ENCODE data around the gene TEX2.
A peak's percentile ranks its signal among the peaks of the same experiment; 100 is the strongest.
"Not testable (repeated sequence)": the region's sequence is repeated elsewhere in the genome, so short reads cannot be mapped to it uniquely, and the experiment has no call there.

TEX2 gene

DNA sequence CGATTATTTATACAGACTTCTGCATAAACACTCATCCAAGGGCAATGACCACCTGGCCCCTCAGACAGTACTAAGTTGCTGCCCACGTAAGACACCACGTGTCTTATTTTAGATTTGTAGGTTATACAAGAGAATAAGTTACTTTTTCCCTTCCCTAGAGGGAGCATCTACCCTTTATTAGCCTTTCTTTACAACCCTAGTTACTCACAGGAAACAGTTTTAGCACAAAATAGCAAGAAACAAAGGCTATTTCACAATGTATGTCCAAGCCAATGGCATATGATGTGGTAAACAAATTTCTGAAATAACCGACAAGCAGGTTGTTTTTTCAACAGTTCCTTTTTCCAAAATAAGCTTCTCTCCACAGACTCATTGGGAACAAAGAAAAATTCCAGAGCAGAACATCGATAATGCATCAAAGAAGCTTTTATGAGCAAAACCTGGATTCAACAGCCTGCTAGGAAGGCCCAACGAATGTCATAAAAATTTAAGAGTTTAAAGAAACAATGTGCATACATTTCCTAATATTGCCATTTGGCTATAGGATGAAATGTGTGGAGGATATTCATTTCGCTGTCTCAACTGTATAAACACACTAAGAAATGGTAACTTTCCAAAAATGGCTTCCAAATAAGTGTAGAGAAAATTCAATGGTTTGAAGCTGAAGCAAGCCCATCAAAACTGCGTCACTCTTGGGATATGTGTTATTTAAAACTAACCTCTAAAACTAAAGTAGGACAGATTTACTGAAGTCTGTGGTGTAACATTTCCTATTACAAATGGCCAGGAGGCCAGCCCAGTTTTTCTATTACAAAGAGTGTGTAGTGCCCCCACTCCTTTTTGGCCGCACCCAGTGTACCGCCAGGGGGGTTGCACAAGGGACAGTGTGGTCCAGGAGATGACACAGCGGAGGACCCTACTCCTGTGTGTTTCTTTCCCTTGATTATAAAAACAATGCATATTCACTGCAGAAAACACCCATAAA, 82.7 kb downstream of the TEX2 start:
- DNase-seq (ENCODE audit: low read depth in 2 of 2), result no peak

DNA sequence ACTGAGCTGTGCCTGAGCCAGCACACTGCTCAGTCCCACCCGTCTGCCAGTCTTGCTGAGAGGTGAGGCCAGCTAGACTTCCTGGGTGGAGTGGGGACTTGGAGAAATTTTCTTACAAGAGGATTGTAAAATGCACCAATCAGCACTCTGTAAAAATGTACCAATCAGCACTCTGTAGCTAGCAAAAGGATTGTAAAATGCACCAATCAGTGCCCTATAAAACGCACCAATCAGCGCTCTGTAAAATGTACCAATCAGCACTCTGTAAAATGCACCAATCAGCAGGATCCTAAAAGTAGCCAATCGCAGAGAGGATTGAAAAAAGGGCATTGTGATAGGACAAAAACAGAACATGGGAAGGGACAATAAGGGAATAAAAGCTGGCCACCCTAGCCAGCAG, 84.0 kb downstream of the TEX2 start:
- not testable (repeated sequence) for DNase-seq (ENCODE audit: low read depth in 2 of 2)

DNA sequence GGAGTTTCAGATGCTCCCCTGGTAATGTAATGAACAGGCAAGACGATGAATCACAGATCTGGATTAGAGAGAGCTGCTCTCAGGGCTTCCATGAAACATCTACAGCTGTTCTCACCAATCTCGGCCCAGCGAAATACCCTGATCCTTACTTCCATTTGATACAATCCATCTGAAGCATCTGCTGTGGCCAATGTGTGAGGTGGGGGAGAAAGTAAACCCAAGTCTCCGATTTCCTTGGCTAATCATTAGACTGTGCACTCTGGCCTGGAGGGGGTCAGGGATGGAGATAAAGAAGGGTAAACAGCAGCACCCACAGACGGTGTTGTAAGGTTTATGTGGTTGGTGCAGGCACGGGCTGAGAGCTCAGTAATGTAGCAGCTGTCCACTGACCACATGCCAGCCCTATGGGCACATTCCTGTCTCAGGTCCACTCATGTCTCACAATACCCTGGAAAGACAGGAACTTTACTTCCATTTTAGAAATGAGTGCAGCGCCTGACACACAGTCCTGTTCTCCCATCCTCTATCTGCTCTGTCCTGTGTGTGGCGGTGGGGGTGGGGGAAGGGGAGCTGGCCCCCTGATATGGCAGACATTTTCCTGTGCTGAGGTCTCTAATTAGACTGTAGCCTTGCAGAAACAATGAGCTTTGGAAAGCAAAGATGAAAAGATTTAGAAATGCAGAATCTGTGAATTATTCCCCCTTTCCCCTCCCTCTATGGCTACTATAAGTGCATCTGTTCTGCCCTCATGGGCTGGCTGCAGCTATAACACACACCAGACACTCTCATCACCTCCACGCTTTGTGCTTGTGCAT, 84.8 kb downstream of the TEX2 start:
- no peak for DNase-seq (ENCODE audit: low read depth in 2 of 2)

DNA sequence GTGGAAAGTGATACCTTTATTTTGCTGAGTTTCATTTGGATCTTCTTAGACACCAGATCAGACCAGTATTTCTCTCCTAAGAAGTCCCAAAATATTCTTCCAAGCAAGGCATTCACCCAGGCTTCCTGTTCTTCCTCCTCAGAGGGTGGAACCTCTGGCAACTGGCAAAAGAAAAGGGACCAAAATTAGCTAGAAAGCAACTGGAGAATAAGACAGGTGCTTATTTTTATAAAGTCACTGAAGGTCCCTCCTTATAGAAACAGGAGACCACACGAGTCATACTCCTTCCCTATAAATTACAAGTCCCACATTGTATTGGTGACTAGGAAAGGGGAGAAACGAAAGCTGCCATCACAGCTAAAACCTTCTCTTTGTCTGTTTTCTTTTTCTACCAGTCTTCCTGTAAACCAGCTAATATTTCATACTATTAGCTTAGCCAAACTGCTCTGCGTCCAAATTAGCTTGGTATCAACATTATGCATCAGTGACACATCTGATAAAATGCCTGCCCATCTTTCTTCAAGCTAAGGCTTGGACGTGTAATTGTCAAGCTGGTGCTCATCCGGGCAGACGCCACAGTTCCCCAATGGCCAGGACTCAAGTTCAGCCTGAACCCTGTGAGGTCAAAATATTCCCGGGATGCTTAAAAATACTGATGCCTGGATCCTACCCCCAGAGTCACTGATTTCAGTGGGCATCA, 85.6 kb downstream of the TEX2 start:
- DNase-seq (ENCODE audit: low read depth in 2 of 2), result no peak

DNA sequence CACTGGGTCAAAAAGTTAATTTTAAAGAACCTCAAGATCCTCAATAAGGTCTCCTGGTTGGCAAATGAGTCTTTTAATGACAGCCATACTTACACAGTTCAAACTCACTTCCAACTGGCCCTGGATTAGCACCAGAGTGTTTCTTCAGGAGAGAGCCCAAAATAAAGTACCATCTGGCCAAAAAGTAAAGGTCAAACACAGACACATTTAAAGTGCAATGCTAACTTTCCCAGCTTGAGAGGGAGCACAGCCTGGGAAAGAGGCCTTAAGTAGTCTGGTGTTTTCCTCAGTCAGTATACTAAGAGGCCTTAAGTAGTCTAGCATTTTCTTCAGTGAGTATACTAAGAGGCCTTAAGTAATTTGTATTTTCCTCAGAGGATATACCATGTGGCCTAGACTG, 86.5 kb downstream of the TEX2 start:
- no peak for DNase-seq (ENCODE audit: low read depth in 2 of 2)

DNA sequence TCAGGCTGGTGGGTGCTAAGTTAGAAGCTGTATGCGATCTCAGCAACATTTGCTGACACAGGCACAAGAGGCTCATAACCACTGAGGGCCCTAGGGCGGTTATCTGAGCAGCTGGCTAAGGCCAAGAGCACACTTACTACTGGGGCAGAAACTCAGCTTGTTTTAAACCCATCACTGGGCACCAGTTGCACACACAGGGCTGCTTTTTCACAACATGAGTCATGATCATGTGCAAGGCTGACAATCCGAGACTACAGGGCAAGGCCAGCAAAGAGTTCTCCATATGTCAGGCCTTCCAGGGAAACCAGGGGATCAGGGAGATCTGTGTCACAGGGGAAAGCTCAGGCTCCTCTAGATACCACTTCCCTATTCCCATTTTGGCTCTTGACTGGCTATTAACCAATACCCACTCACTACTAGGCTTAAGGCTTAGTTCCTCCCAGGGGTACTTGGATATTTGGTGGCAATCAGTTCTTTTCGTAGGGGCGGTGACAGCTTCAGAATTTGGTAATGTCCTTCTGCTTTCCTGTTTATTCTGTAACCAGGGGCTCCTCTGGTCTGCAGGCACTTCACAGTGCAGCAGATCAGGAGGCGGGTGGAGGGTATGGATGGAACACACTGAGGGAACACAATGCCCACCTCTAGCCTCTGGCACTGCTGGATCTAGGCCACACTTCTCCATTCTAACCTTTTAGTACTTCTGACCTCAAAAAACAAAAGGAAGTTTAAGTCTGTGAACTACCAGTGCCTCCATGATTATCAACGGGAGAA, 88.2 kb downstream of the TEX2 start:
- DNase-seq (ENCODE audit: low read depth in 2 of 2), result no peak

DNA sequence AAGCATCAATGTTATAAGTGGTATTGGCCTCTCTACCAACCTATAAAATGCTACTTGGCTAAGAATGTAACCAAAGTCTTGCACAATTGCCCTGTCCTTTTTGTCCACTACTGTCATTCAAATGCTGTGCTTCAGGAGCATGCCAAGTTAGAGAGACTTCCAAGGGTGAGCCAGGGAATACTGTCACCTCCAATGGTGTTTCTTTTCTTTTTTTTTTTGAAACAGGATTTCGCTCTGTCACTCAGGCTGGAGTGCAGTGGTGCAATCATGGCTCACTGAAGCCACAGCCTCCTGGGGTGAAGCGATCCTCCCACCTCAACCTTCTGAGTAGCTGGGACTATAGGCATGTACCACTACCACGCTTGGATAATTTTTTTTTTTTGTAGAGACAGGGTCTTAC, 89.4 kb downstream of the TEX2 start:
- no peak for DNase-seq (ENCODE audit: low read depth in 2 of 2)

DNA sequence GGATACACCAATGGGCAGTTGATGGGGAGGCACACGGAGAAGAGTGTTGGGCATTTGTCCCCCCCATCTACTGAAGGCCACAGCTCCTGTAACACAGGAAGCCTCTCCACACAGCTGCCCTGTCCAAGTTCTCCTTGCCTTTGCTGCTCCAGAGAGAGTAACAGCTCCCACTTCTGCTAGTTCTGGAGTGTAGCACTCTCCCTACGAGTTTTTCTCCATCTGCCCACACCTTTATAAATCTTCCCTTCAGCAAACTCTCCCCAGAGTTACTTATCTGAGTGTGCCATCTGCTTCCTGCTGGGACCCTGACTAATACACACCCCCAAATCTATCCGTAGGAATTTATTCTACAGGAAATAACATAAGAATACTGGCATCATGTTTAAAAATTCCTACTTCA, 90.5 kb downstream of the TEX2 start:
- no peak for DNase-seq (ENCODE audit: low read depth in 2 of 2)

DNA sequence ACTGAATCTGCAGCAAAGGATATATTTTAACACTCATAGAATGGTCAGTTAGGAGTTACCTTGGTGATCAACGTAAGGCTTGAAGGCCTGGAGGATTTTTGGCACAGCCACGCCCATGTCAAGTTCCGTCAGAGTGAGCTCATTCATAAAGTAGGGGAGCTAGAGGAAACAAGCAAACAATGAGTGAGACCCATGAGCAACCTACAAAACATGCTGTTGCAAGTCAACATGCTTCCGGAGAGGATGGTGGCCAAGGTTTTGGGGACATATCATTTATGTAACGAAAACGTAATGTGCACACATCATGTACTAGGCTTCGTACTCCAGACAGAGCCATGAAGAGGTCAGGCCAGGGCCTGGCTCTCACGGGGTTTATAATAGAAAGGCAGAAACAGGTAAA, 92.0 kb downstream of the TEX2 start:
- no peak for DNase-seq (ENCODE audit: low read depth in 2 of 2)

DNA sequence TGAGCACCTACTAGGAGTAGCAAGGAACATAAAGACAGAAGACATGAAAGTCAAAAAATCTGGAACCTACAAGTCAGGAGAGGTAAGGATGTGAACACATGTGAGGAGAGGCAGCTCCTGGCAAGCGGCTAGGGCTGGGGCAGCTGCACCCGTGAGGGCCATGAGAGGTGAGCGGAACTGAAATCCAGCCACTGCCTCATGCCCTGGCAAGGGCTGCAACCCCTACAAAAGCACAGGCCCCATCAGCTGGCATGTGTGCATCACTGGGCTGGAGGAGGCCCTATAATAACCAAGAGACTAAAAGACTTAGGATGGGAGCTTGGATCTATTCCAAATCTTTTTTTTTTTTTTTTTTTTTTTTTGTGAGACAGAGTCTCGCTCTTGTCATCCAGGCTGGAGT, 92.8 kb downstream of the TEX2 start:
- no peak for DNase-seq (ENCODE audit: low read depth in 2 of 2)

DNA sequence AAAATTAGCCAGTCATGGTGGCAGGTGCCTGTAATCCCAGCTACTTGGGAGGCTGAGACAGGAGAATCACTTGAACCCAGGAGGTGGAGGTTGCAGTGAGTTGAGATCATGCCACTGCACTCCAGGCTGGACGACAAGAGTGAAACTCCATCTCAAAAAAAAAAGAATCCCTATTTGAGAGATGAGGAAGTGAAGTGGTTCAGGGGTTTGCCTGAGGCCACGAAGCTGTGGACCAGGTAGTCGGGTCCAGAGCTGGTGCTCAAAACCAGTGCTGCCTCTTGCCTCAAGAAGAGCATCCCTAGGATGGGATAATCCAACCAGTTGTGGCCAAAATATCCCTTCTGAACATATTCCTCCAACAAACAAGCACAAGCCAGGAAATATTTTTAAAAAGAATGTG, 95.4 kb downstream of the TEX2 start:
- DNase-seq (ENCODE audit: low read depth in 2 of 2), result not testable (repeated sequence)

DNA sequence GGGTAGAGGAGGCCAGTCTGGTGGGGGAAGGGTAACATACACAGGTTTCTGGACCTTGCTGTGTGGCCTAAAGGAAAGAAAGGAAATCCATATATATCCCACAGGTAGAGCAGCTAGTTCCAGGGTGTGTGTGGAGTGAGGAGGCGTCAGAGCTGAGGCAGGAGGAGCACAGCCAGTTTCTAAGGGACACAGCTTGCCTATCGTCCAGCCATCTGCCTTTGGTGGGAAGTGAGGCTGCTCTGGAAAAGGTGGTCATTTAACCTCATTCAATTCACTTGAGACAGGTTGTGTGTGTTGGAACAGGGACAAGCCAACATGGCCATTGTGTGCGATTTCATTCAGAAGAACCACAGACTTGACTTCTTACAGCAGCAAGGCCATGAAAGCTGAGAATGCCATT, 96.2 kb downstream of the TEX2 start:
- no peak for DNase-seq (ENCODE audit: low read depth in 2 of 2)

DNA sequence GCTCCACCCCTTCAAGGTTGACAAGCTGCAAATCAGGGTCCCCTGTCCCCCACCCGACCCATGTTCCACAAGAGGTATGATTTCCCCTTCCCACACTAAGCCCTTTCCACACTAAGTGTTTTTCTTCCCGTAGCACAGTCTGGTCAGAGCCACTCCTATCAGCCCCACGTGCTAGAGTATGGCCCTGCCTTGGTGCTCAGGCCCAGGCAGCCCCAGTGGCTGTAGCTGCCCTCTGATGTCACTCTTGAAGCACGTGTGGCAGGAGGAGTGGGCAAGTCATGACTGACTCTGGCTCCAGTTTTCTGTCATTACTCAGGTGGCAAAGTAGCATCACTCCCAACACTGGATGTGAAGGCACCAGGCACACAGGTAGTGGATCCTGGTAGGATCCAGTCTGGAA, 97.7 kb downstream of the TEX2 start:
- DNase-seq (ENCODE audit: low read depth in 2 of 2), result no peak

DNA sequence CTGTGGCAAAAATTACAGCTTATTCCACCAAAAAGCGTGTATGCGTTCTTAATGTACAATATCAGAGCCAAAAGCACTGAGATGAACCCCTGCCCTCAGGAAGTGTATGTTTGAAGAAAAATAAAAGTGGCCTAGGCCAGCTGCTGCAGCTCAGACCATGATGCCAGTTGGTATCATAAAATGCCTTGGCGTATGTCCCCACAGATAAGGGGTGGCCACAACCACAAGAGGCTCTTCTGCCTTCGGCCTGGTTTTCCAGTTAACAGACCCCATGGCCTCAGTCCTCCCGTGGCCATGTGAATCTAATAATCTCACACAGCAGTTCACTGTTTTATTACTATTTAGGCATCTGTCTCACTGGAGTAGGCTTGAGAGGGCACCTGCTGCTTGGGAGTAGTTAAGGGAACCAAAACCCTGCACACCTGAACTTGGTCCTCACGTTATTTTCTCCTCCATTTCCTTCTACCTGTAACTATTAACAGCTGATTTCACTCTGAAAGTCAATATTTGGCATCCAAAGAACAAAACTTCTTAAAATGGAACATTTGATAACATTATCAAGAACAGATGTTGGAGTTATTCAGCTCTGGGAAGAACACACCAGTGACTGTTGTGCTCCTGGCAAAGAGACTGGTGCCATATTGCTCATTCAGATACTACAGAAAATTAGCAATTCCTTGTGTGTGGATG, 98.3 kb downstream of the TEX2 start:
- no peak for DNase-seq (ENCODE audit: low read depth in 2 of 2)

DNA sequence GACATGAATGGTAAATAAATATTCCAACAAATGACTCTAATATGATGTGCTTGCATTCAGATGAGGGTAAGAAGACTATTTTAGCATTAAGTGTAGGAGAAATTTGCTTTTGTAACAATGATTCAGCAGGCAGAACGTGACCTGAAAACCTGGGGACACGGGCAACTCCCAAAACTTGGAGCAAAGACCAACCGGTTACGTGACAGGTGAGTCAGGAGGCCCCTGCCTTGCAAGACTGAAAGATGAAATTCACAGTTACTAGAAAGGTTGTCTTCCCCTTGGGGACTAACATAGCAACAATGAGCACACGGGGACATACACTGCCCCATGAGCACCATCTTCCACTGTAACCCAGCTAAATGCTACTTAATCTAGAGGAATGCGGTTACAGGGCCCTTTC, 99.6 kb downstream of the TEX2 start:
- no peak for DNase-seq (ENCODE audit: low read depth in 2 of 2)

DNA sequence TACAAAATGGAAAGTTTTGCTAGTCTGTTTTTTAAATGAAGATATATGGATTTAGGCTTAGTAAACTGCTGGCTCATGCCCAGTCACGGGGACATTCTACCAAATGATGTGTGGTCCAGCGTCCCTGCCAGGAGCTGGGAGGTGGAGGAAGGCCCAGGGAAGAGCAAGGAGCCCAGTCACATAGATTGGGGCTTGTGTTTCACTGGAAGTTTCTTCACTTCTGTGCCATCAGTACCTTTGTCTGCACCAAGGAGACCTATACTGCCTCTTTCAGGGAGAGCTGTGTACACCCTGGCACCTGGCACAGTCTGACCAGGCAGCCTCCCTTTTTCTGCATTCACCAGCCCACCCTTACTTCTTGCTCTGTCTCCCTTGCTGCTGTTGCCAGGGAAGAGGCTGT, 100.5 kb downstream of the TEX2 start:
- no peak for DNase-seq (ENCODE audit: low read depth in 2 of 2)

DNA sequence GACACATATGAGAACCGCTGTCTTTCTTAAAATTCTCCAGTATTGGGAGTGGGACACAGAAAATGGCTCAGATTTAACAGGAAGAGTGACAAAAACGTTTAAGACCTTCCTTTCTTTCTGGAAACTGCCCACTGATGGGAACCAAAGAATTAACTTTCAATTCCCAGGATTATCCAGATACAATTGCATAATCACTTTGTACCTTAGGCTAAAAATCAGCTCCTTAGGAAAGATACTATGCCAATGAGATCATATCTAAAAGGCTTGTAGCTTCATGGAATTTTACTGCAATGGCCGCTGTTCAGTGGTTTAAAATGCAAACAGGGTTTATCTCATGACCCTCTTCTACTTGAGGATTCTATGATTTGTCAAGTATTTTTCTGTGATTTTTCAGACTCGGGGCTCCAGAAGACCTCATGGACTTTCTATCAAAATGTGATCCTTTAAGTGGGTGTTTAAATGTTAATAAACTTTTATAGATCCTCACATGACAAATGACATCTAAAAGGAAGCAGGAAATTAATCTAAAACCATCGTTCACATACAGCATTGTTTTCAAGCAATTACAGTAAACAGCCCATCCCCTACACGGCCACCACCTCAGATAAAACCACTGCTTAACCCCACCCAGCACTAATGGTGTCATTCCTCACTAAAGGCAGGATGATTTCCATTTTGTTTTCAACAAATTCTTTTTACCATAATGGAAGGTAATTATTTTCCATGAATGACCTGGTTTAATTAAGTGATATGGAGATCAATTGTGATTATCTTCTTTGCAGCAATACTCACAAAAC, 101.5 kb downstream of the TEX2 start:
- DNase-seq (ENCODE audit: low read depth in 2 of 2), result no peak

DNA sequence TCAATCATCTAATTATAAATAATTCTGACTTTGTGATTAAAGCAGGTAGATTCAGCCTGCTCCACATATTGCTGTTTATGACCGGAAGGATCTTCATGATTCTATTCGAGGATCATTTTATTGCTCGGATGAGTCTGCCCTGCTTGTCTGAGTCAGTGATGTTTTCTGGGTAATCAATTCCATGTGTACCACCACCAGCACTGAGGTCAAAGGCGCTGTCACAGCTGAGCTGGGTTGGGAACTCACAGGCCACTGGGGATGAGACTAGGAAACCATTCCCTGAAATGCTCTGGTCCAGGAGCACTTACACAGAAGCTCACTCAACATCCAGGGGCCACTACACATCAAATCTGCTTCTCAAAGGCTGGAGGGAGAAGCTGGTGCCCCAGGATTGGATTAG, 102.7 kb downstream of the TEX2 start:
- DNase-seq (ENCODE audit: low read depth in 2 of 2), result peak; percentile 41 to 42

DNA sequence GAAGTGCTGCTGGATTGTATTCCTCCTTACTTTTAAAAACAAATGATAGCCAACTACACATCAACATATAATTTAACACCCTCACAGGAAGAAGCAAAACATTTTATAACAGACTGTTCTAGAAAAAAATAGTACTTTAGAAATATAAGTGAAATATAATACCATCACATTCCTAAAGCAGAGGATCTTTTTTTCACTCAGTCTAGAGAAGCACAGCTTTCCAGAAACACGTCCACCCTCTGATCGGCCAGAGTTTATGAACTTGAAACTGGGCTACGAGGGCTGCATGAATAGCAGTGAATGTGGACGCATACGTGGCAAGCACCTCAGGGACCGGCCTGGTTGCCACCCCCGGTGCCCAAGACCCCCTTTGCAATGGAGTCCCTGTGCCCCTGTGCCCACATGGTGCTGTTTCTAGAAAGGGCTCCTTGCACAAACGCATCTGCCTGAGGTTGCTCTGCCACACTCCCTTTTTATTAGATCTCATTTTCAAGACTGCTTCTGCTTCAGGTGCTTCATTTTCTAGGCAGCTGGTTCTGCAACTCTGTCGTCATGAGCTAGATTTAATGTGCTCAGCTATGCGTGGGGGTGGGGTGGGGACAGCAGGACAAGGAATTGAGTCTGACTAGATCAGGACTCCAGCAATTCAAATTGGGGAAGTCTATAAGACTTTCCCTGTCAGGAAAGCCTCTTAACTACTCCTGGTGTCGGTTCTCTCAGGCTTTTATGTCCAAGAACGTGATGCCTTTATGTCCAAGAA, 104.0 kb downstream of the TEX2 start:
- no peak for DNase-seq (ENCODE audit: low read depth in 2 of 2)

Measured in fibroblast of skin of left quadriceps (primary cell).